SK-N-SH (cell line): ENCODE measurements around the gene AVPR2. TPM values are rescaled to one million over a fixed set of nuclear protein-coding genes. Genes with fewer than 3 reads are reported as not detected.

Experiments
- CTCF ChIA-PET: fragments of 300-600, 350-600 bp; formaldehyde crosslinking; extraction: SDS; loops from one replicate; lab custom pipeline; 2021; lab: Yijun Ruan, JAX
- POLR2A ChIA-PET: fragments of 350-600 bp; sonication (Branson Sonifier 250); formaldehyde crosslinking; extraction: SDS; loops from one replicate; lab custom pipeline; 2020; ENCODE audit warnings: antibody characterized with exemption, inconsistent platforms; lab: Yijun Ruan, JAX
- DNase-seq: peaks from one replicate; pipeline ENCODE4 v3.0.0; 2012
- H2AFZ ChIP-seq: fragments of 200-600 bp; sonication (generic); 2 replicates; pipeline ENCODE4 v1.8.1; 2016; ENCODE audit warnings: antibody characterized with exemption, mild to moderate bottlenecking, low read depth
- H3F3A ChIP-seq: fragments of 200-600 bp; sonication (generic); replicated peaks from 2 replicates; pipeline ENCODE3; 2016; ENCODE audit warnings: antibody characterized with exemption, mild to moderate bottlenecking; ENCODE audit not compliant: insufficient read depth
- H3K27ac ChIP-seq, 2 experiments: fragments of 200-500 bp in 1 of 2; fragments of 200-600 bp in 1 of 2; sonication (Bioruptor generic) in 1 of 2; sonication (generic), shearing (Covaris generic) in 1 of 2; 2 replicates each; pipeline versions ENCODE4 v1.5.1 to v1.6.1; 2014 to 2016; ENCODE audit warnings: low read depth in 2 of 2, inconsistent platforms in 1 of 2, low read length in 1 of 2, mild to moderate bottlenecking in 1 of 2, mixed read lengths in 1 of 2
- H3K27me3 ChIP-seq: fragments of 200-600 bp; sonication (generic), shearing (Covaris generic); 2 replicates; pipeline ENCODE4 v1.6.1; 2016; ENCODE audit warnings: mixed run types; ENCODE audit not compliant: insufficient read depth
- H3K36me3 ChIP-seq, 2 experiments: fragments of 200-500 bp in 1 of 2; fragments of 200-600 bp in 1 of 2; sonication (Bioruptor generic) in 1 of 2; sonication (generic) in 1 of 2; replicated peaks in 1 of 2; 2 replicates each; pipeline versions ENCODE3 to v1.5.1; 2014 to 2016; ENCODE audit warnings: low read length in 1 of 2, mild to moderate bottlenecking in 1 of 2; ENCODE audit not compliant: insufficient read depth in 2 of 2, control insufficient read depth in 1 of 2
- H3K4me1 ChIP-seq, 2 experiments: fragments of 200-500 bp in 1 of 2; fragments of 200-600 bp in 1 of 2; sonication (Bioruptor generic) in 1 of 2; sonication (generic), shearing (Covaris generic) in 1 of 2; 2 replicates each; pipeline versions ENCODE4 v1.5.1 to v1.6.1; 2014 to 2016; ENCODE audit warnings: low read depth in 1 of 2, low read length in 1 of 2, mixed run types in 1 of 2; ENCODE audit not compliant: insufficient read depth in 2 of 2, control insufficient read depth in 1 of 2
- H3K4me2 ChIP-seq: fragments of 200-600 bp; sonication (generic), shearing (Covaris generic); 2 replicates; pipeline ENCODE4 v1.6.1; 2017; ENCODE audit warnings: mixed run types
- H3K4me3 ChIP-seq, 2 experiments: fragments of 200-500 bp in 1 of 2; fragments of 200-600 bp in 1 of 2; sonication (Bioruptor generic) in 1 of 2; sonication (generic), shearing (Covaris generic) in 1 of 2; 2 replicates each; pipeline versions ENCODE4 v1.5.1 to v1.8.1; 2014 to 2016; ENCODE audit warnings: low read depth in 2 of 2, inconsistent platforms in 1 of 2, low read length in 1 of 2, mild to moderate bottlenecking in 1 of 2, mixed read lengths in 1 of 2, moderate library complexity in 1 of 2
- H3K79me2 ChIP-seq: fragments of 200-600 bp; sonication (generic); 2 replicates; pipeline ENCODE4 v1.8.1; 2017; ENCODE audit warnings: mild to moderate bottlenecking; ENCODE audit not compliant: insufficient read depth
- H3K9ac ChIP-seq: fragments of 200-600 bp; sonication (generic); 2 replicates; pipeline ENCODE4 v1.6.1; 2017; ENCODE audit warnings: mixed run types
- H3K9me2 ChIP-seq: fragments of 200-600 bp; sonication (generic); 2 replicates; pipeline ENCODE4 v1.6.1; 2017; ENCODE audit warnings: mixed run types
- H3K9me3 ChIP-seq: fragments of 200-600 bp; sonication (generic); 2 replicates; pipeline ENCODE4 v1.6.1; 2017; ENCODE audit warnings: mixed run types, mild to moderate bottlenecking, moderate library complexity
- H4K20me1 ChIP-seq: fragments of 200-600 bp; sonication (generic); 2 replicates; pipeline ENCODE4 v1.6.1; 2017; ENCODE audit warnings: mild to moderate bottlenecking, mixed run types; ENCODE audit not compliant: insufficient read depth
- CHD2 ChIP-seq: fragments of 150-350 bp; IDR thresholded peaks from 2 replicates; pipeline ENCODE4 v1.6.1; 2018; ENCODE audit warnings: low read length; ENCODE audit not compliant: partially characterized antibody
- EP300 ChIP-seq, 2 experiments: IDR thresholded peaks; 2 replicates each; pipeline versions ENCODE4 v1.4.0 to v1.6.1; 2012; ENCODE audit warnings: borderline replicate concordance in 1 of 2, low read depth in 1 of 2, low read length in 1 of 2
- FOSL2 ChIP-seq: IDR thresholded peaks from 2 replicates; pipeline ENCODE4 v1.4.0; 2012; ENCODE audit warnings: low read depth, mild to moderate bottlenecking, moderate library complexity, borderline replicate concordance
- FOXJ3 ChIP-seq: sonication (generic); formaldehyde crosslinking; IDR thresholded peaks from 2 replicates; pipeline ENCODE4 v1.5.1; 2020; ENCODE audit warnings: mild to moderate bottlenecking, missing genetic modification reagents
- RXRA ChIP-seq: IDR thresholded peaks from 2 replicates; pipeline ENCODE4 v1.4.0; 2012; ENCODE audit warnings: low read depth, mild to moderate bottlenecking, borderline replicate concordance
- TAF1 ChIP-seq: IDR thresholded peaks from 2 replicates; pipeline ENCODE4 v1.6.1; 2012; ENCODE audit warnings: low read depth, mild to moderate bottlenecking, low read length, moderate library complexity, borderline replicate concordance
- YY1 ChIP-seq: IDR thresholded peaks from 2 replicates; pipeline ENCODE4 v1.4.0; 2012; ENCODE audit warnings: low read depth, mild to moderate bottlenecking
- WGBS: methylation state at CpG from one replicate; pipeline ENCODE4 v1.1.6; 2017; ENCODE audit warnings: low lambda C conversion rate; 5-methylcytosine and 5-hydroxymethylcytosine counted together
- polyA plus RNA-seq, 3 experiments: library from polyadenylated mRNA; depleted of rRNA; stranded (reverse); fragments of >200 nt; gene quantifications; 2 replicates each; pipeline ENCODE4 v1.2.3, GENCODE V29; 2012
- TF ChIP-seq, protein P1 (sequence below): fragments of 200-600 bp; sonication (generic); IDR thresholded peaks from 2 replicates; pipeline ENCODE4 v1.6.1; 2017; ENCODE audit warnings: antibody characterized with exemption, mild to moderate bottlenecking, moderate library complexity
- TF ChIP-seq, protein P2 (sequence below): IDR thresholded peaks from 2 replicates; pipeline ENCODE4 v1.6.1; 2012; ENCODE audit warnings: mild to moderate bottlenecking, low read depth, low read length, moderate library complexity
- TF ChIP-seq, protein P3 (sequence below): IDR thresholded peaks from 2 replicates; pipeline ENCODE4 v1.4.0; 2012; ENCODE audit warnings: low read depth
- TF ChIP-seq, protein P4 (sequence below): IDR thresholded peaks from 2 replicates; pipeline ENCODE4 v1.4.0; 2012; ENCODE audit warnings: low read depth, borderline replicate concordance
- TF ChIP-seq, protein P5 (sequence below): IDR thresholded peaks from 2 replicates; pipeline ENCODE4; 2012

Gene AVPR2
- polyA plus RNA-seq, 1 of the 3 experiments (the other 2 are of a cell fraction) = not detected

DNA sequence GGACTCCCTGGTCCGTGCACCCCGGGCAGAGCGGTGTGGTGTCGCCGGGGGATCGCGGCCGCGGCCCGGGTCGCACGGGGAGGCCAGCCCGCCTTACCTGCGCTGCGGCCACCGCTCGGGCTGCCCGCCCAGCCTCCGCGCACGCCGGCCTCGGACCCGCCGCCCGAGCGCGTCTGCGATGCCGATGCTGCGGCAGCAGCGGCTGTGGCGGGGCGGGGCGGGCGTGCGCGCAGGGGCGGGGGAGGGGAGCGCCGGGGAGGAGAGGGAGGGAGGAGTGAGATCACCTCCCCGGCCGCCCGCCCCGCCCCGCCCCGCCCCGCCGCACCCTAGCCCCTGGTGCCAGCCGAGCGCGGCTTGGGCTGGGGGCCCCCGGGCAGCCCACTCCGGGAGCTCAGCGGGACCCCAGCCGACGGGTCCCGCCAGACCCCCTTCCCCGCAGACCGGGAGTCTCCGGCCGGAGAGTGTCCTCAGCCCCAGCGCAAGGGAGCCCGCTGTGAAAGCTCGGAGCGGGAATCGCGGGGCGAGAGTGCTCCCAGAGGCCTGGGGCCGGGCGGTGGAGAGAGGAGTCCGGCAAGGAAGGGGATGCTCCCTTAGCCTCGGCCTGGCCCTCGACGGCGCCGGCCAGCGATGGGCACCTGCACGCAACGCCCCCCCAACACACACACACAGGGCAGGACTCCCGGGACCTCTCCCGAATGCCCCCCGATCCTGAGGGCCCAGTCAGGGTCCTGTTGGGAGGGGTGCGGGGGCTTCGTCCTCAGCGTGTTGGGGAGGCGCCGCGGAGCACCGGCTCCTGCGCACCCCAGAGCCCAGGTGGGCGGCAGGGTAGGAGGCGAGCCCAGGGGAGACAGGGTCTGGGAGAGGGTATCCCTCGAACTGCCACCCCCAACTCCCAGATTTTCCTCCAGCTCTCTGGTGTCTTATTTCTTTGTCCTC is 18.2 kb upstream of the AVPR2 start, which contains the start of gene L1CAM:
Gene L1CAM, minus strand, starts transcription at position 206 of the 936 bp plus-strand sequence. CDS start 10,337 bp downstream, outside the sequence.
- no peaks in the 10 kb centered on the region for H3F3A ChIP-seq
- no peak within 1 kb of the TSS for H2AFZ ChIP-seq
- H4K20me1 ChIP-seq = no peaks in the 10 kb centered on the region
- POLR2A ChIA-PET = interaction anchor here (1.2 to 1.7 kb wide), 2 partner anchors 13 to 41 kb away, joined by 4 to 5 read pairs; no protein-coding TSS in a partner anchor
- peak within 1 kb of the TSS; percentile 29 to 44; a peak in 3 of 4 replicates for H3K4me3 ChIP-seq
- CTCF ChIA-PET = no interaction called here
- no peaks in the 10 kb centered on the region for H3K79me2 ChIP-seq
- peaks cover 0 to 25% of the 10 kb centered on the region in 2 experiments; a peak in 1 of 4 replicates for H3K4me1 ChIP-seq
- peak; percentile 85 for DNase-seq
- H3K27me3 ChIP-seq = peaks cover 45% of the 10 kb centered on the region
- H3K36me3 ChIP-seq = no peaks in the 10 kb centered on the region
- 0 out of 2 replicates have a peak within 1 kb of the TSS, but pooled peaks have one; percentile 15 for H3K4me2 ChIP-seq
- H3K9me3 ChIP-seq = no peaks in the 10 kb centered on the region
- H3K9me2 ChIP-seq = no peaks in the 10 kb centered on the region
- H3K27ac ChIP-seq = no peak within 1 kb of the TSS; a peak in 1 of 4 replicates
- WGBS = 45% methylated on average over 24 of the region's 94 CpGs
- no peak for TF ChIP-seq CHD2
- TF ChIP-seq, protein P1, sequence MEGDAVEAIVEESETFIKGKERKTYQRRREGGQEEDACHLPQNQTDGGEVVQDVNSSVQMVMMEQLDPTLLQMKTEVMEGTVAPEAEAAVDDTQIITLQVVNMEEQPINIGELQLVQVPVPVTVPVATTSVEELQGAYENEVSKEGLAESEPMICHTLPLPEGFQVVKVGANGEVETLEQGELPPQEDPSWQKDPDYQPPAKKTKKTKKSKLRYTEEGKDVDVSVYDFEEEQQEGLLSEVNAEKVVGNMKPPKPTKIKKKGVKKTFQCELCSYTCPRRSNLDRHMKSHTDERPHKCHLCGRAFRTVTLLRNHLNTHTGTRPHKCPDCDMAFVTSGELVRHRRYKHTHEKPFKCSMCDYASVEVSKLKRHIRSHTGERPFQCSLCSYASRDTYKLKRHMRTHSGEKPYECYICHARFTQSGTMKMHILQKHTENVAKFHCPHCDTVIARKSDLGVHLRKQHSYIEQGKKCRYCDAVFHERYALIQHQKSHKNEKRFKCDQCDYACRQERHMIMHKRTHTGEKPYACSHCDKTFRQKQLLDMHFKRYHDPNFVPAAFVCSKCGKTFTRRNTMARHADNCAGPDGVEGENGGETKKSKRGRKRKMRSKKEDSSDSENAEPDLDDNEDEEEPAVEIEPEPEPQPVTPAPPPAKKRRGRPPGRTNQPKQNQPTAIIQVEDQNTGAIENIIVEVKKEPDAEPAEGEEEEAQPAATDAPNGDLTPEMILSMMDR = no peak
- TF ChIP-seq FOXJ3 (CRISPR knock-in tag) = no peak
- no peak for TF ChIP-seq EP300 (IDR thresholded peaks at IDR 0.05; ENCODE audit: borderline replicate concordance in 1 of 2, low read depth in 1 of 2, low read length in 1 of 2)
- TF ChIP-seq, protein P2, sequence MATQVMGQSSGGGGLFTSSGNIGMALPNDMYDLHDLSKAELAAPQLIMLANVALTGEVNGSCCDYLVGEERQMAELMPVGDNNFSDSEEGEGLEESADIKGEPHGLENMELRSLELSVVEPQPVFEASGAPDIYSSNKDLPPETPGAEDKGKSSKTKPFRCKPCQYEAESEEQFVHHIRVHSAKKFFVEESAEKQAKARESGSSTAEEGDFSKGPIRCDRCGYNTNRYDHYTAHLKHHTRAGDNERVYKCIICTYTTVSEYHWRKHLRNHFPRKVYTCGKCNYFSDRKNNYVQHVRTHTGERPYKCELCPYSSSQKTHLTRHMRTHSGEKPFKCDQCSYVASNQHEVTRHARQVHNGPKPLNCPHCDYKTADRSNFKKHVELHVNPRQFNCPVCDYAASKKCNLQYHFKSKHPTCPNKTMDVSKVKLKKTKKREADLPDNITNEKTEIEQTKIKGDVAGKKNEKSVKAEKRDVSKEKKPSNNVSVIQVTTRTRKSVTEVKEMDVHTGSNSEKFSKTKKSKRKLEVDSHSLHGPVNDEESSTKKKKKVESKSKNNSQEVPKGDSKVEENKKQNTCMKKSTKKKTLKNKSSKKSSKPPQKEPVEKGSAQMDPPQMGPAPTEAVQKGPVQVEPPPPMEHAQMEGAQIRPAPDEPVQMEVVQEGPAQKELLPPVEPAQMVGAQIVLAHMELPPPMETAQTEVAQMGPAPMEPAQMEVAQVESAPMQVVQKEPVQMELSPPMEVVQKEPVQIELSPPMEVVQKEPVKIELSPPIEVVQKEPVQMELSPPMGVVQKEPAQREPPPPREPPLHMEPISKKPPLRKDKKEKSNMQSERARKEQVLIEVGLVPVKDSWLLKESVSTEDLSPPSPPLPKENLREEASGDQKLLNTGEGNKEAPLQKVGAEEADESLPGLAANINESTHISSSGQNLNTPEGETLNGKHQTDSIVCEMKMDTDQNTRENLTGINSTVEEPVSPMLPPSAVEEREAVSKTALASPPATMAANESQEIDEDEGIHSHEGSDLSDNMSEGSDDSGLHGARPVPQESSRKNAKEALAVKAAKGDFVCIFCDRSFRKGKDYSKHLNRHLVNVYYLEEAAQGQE = no peak
- TF ChIP-seq, protein P3, sequence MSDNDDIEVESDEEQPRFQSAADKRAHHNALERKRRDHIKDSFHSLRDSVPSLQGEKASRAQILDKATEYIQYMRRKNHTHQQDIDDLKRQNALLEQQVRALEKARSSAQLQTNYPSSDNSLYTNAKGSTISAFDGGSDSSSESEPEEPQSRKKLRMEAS = no peak
- TF ChIP-seq, protein P4, sequence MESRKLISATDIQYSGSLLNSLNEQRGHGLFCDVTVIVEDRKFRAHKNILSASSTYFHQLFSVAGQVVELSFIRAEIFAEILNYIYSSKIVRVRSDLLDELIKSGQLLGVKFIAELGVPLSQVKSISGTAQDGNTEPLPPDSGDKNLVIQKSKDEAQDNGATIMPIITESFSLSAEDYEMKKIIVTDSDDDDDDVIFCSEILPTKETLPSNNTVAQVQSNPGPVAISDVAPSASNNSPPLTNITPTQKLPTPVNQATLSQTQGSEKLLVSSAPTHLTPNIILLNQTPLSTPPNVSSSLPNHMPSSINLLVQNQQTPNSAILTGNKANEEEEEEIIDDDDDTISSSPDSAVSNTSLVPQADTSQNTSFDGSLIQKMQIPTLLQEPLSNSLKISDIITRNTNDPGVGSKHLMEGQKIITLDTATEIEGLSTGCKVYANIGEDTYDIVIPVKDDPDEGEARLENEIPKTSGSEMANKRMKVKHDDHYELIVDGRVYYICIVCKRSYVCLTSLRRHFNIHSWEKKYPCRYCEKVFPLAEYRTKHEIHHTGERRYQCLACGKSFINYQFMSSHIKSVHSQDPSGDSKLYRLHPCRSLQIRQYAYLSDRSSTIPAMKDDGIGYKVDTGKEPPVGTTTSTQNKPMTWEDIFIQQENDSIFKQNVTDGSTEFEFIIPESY = no peak
- no peak for TF ChIP-seq YY1
- TF ChIP-seq, protein P5, sequence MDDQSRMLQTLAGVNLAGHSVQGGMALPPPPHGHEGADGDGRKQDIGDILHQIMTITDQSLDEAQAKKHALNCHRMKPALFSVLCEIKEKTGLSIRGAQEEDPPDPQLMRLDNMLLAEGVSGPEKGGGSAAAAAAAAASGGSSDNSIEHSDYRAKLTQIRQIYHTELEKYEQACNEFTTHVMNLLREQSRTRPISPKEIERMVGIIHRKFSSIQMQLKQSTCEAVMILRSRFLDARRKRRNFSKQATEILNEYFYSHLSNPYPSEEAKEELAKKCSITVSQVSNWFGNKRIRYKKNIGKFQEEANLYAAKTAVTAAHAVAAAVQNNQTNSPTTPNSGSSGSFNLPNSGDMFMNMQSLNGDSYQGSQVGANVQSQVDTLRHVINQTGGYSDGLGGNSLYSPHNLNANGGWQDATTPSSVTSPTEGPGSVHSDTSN = no peak
- no peak for TF ChIP-seq FOSL2
- no peak for TF ChIP-seq TAF1
- no peak for TF ChIP-seq RXRA
- TF ChIP-seq, all 33 proteins: peak for 0
- no peak within 1 kb of the TSS for H3K9ac ChIP-seq
